SK-N-SH (cell line): Measurements from ENCODE around the gene DCXR. TPM values are rescaled to one million over a fixed set of nuclear protein-coding genes. Genes with fewer than 3 reads are reported as not detected.

Experiments used
- CTCF ChIA-PET: fragments of 300-600, 350-600 bp; formaldehyde crosslinking; extraction: SDS; loops from one replicate; lab custom pipeline; 2021; lab: Yijun Ruan, JAX
- POLR2A ChIA-PET: fragments of 350-600 bp; sonication (Branson Sonifier 250); formaldehyde crosslinking; extraction: SDS; loops from one replicate; lab custom pipeline; 2020; ENCODE audit warnings: antibody characterized with exemption, inconsistent platforms; lab: Yijun Ruan, JAX
- DNase-seq: peaks from one replicate; pipeline ENCODE4 v3.0.0; 2012
- H2AFZ ChIP-seq: fragments of 200-600 bp; sonication (generic); 2 replicates; pipeline ENCODE4 v1.8.1; 2016; ENCODE audit warnings: antibody characterized with exemption, mild to moderate bottlenecking, low read depth
- H3F3A ChIP-seq: fragments of 200-600 bp; sonication (generic); replicated peaks from 2 replicates; pipeline ENCODE3; 2016; ENCODE audit warnings: antibody characterized with exemption, mild to moderate bottlenecking; ENCODE audit not compliant: insufficient read depth
- H3K27ac ChIP-seq, 2 experiments: fragments of 200-500 bp in 1 of 2; fragments of 200-600 bp in 1 of 2; sonication (Bioruptor generic) in 1 of 2; sonication (generic), shearing (Covaris generic) in 1 of 2; 2 replicates each; pipeline versions ENCODE4 v1.5.1 to v1.6.1; 2014 to 2016; ENCODE audit warnings: low read depth in 2 of 2, inconsistent platforms in 1 of 2, low read length in 1 of 2, mild to moderate bottlenecking in 1 of 2, mixed read lengths in 1 of 2
- H3K27me3 ChIP-seq: fragments of 200-600 bp; sonication (generic), shearing (Covaris generic); 2 replicates; pipeline ENCODE4 v1.6.1; 2016; ENCODE audit warnings: mixed run types; ENCODE audit not compliant: insufficient read depth
- H3K36me3 ChIP-seq, 2 experiments: fragments of 200-500 bp in 1 of 2; fragments of 200-600 bp in 1 of 2; sonication (Bioruptor generic) in 1 of 2; sonication (generic) in 1 of 2; replicated peaks in 1 of 2; 2 replicates each; pipeline versions ENCODE3 to v1.5.1; 2014 to 2016; ENCODE audit warnings: low read length in 1 of 2, mild to moderate bottlenecking in 1 of 2; ENCODE audit not compliant: insufficient read depth in 2 of 2, control insufficient read depth in 1 of 2
- H3K4me1 ChIP-seq, 2 experiments: fragments of 200-500 bp in 1 of 2; fragments of 200-600 bp in 1 of 2; sonication (Bioruptor generic) in 1 of 2; sonication (generic), shearing (Covaris generic) in 1 of 2; 2 replicates each; pipeline versions ENCODE4 v1.5.1 to v1.6.1; 2014 to 2016; ENCODE audit warnings: low read depth in 1 of 2, low read length in 1 of 2, mixed run types in 1 of 2; ENCODE audit not compliant: insufficient read depth in 2 of 2, control insufficient read depth in 1 of 2
- H3K4me2 ChIP-seq: fragments of 200-600 bp; sonication (generic), shearing (Covaris generic); 2 replicates; pipeline ENCODE4 v1.6.1; 2017; ENCODE audit warnings: mixed run types
- H3K4me3 ChIP-seq, 2 experiments: fragments of 200-500 bp in 1 of 2; fragments of 200-600 bp in 1 of 2; sonication (Bioruptor generic) in 1 of 2; sonication (generic), shearing (Covaris generic) in 1 of 2; 2 replicates each; pipeline versions ENCODE4 v1.5.1 to v1.8.1; 2014 to 2016; ENCODE audit warnings: low read depth in 2 of 2, inconsistent platforms in 1 of 2, low read length in 1 of 2, mild to moderate bottlenecking in 1 of 2, mixed read lengths in 1 of 2, moderate library complexity in 1 of 2
- H3K79me2 ChIP-seq: fragments of 200-600 bp; sonication (generic); 2 replicates; pipeline ENCODE4 v1.8.1; 2017; ENCODE audit warnings: mild to moderate bottlenecking; ENCODE audit not compliant: insufficient read depth
- H3K9ac ChIP-seq: fragments of 200-600 bp; sonication (generic); 2 replicates; pipeline ENCODE4 v1.6.1; 2017; ENCODE audit warnings: mixed run types
- H3K9me2 ChIP-seq: fragments of 200-600 bp; sonication (generic); 2 replicates; pipeline ENCODE4 v1.6.1; 2017; ENCODE audit warnings: mixed run types
- H3K9me3 ChIP-seq: fragments of 200-600 bp; sonication (generic); 2 replicates; pipeline ENCODE4 v1.6.1; 2017; ENCODE audit warnings: mixed run types, mild to moderate bottlenecking, moderate library complexity
- H4K20me1 ChIP-seq: fragments of 200-600 bp; sonication (generic); 2 replicates; pipeline ENCODE4 v1.6.1; 2017; ENCODE audit warnings: mild to moderate bottlenecking, mixed run types; ENCODE audit not compliant: insufficient read depth
- ELF1 ChIP-seq: IDR thresholded peaks from 2 replicates; pipeline ENCODE4 v1.4.0; 2012
- EP300 ChIP-seq, 2 experiments: IDR thresholded peaks; 2 replicates each; pipeline versions ENCODE4 v1.4.0 to v1.6.1; 2012; ENCODE audit warnings: borderline replicate concordance in 1 of 2, low read depth in 1 of 2, low read length in 1 of 2
- EZH2phosphoT487 ChIP-seq: fragments of 200-600 bp; sonication (generic); IDR thresholded peaks from 2 replicates; pipeline ENCODE4 v1.6.1; 2017; ENCODE audit warnings: low read depth, mixed run types, mild to moderate bottlenecking, antibody characterized with exemption, moderate library complexity, borderline replicate concordance
- FOXM1 ChIP-seq: IDR thresholded peaks from 2 replicates; pipeline ENCODE4 v1.4.0; 2012; ENCODE audit warnings: low read depth, mild to moderate bottlenecking
- JUND ChIP-seq: IDR thresholded peaks from 2 replicates; pipeline ENCODE4 v1.4.0; 2012
- MEF2A ChIP-seq: IDR thresholded peaks from 2 replicates; pipeline ENCODE4 v1.4.0; 2012; ENCODE audit warnings: low read depth, borderline replicate concordance
- POLR2AphosphoS5 ChIP-seq: IDR thresholded peaks from 2 replicates; pipeline ENCODE4 v1.6.1; 2012; ENCODE audit warnings: low read depth, low read length
- RAD21 ChIP-seq: IDR thresholded peaks from 2 replicates; pipeline ENCODE4 v1.6.1; 2012; ENCODE audit warnings: mild to moderate bottlenecking, low read length
- RFX5 ChIP-seq: IDR thresholded peaks from 2 replicates; pipeline ENCODE4 v1.6.1; 2012; ENCODE audit warnings: mild to moderate bottlenecking, improper control_type of control experiment, low read length
- RXRA ChIP-seq: IDR thresholded peaks from 2 replicates; pipeline ENCODE4 v1.4.0; 2012; ENCODE audit warnings: low read depth, mild to moderate bottlenecking, borderline replicate concordance
- SIN3A ChIP-seq: IDR thresholded peaks from 2 replicates; pipeline ENCODE4 v1.6.1; 2012; ENCODE audit warnings: low read depth, mild to moderate bottlenecking, low read length, moderate library complexity, borderline replicate concordance
- SMC3 ChIP-seq: IDR thresholded peaks from 2 replicates; pipeline ENCODE4 v1.6.1; 2012; ENCODE audit warnings: low read depth, low read length, improper control_type of control experiment
- TAF1 ChIP-seq: IDR thresholded peaks from 2 replicates; pipeline ENCODE4 v1.6.1; 2012; ENCODE audit warnings: low read depth, mild to moderate bottlenecking, low read length, moderate library complexity, borderline replicate concordance
- TCF12 ChIP-seq: IDR thresholded peaks from 2 replicates; pipeline ENCODE4 v1.4.0; 2012
- WGBS: methylation state at CpG from one replicate; pipeline ENCODE4 v1.1.6; 2017; ENCODE audit warnings: low lambda C conversion rate; 5-methylcytosine and 5-hydroxymethylcytosine counted together
- polyA plus RNA-seq, 3 experiments: library from polyadenylated mRNA; depleted of rRNA; stranded (reverse); fragments of >200 nt; gene quantifications; 2 replicates each; pipeline ENCODE4 v1.2.3, GENCODE V29; 2012
- TF ChIP-seq, protein P1 (sequence below): fragments of 200-600 bp; sonication (generic); IDR thresholded peaks from 2 replicates; pipeline ENCODE4 v1.6.1; 2017; ENCODE audit warnings: antibody characterized with exemption, mild to moderate bottlenecking, moderate library complexity
- TF ChIP-seq, protein P2 (sequence below): fragments of 150-350 bp; IDR thresholded peaks from 2 replicates; pipeline ENCODE4 v1.6.1; 2016; ENCODE audit warnings: mild to moderate bottlenecking, low read depth, low read length
- TF ChIP-seq, protein P3 (sequence below): fragments of 150-350 bp; IDR thresholded peaks from 2 replicates; pipeline ENCODE4 v1.6.1; 2017; ENCODE audit warnings: antibody characterized with exemption, low read length, low read depth, borderline replicate concordance

DCXR gene
- polyA plus RNA-seq, 1 of the 3 experiments (the other 2 are of a cell fraction): 190 TPM

DNA sequence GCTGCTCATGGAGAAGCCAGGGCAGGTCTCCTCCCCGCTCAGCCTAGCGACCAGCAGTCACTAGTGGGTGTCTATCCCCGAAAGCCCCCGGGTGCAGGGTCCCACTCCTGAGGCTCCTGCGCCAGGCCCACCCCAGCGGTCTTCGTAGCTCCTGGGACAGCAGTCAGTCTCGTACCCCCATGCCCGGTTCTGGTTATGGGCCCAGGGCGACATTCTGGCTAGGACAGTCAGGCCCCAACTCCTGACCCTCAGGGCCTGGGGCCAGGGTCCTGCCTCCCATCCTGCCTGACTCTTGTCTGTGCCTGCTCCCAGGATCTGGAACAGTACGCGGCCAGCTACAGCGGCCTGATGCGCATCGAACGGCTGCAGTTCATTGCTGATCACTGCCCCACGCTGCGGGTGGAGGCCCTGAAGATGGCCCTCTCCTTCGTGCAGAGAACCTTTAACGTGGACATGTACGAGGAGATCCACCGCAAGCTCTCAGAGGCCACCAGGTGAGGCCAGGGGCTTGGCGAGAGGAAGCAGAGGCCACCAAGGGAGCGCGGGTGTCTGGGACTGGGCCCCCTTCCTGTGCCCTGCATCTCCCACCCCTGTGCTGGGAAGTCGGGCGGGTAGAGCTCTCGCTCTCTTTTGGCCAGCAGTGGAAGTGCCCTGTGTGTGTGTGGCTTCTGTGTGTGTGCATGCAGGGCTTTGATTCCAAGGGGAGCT is 16.2 kb upstream of the DCXR start:
- Histone ChIP-seq H4K20me1 (peaks cover 14% of the 10 kb centered on the region; the same call in 1 of the 2 replicates), H3K9me3 (no peaks in the 10 kb centered on the region), H3K27me3 (no peaks in the 10 kb centered on the region), H3K9ac (no peak overlapping the region), H3K9me2 (no peaks in the 10 kb centered on the region), H3K4me2 (peak overlapping the region; percentile 100; the same call in 1 of the 2 replicates), H3K4me3 (peak overlapping the region in 1 of 2 experiments; percentile 100; a peak in 3 of 4 replicates), H3K27ac (no peak overlapping the region), H2AFZ (no peak overlapping the region), H3F3A (peaks cover 19% of the 10 kb centered on the region), H3K36me3 (peaks cover 35 to 70% of the 10 kb centered on the region in 2 experiments), H3K4me1 (peaks cover 0 to 25% of the 10 kb centered on the region in 2 experiments; a peak in 2 of 4 replicates), H3K79me2 (peaks cover 49% of the 10 kb centered on the region)
- WGBS: 97% methylated on average over 28 of the region's 28 CpGs
- ChIA-PET CTCF (interaction anchor here (0.9 to 5.1 kb wide), 8 partner anchors 11 to 100 kb away, joined by 3 to 24 read pairs (median 3); no protein-coding TSS in a partner anchor), POLR2A (interaction anchor here (0.8 to 1.6 kb wide), 2 partner anchors 10 to 23 kb away, joined by 3 to 4 read pairs; no protein-coding TSS in a partner anchor)
- TF ChIP-seq RAD21 (no peak), EP300 (IDR thresholded peaks at IDR 0.05; ENCODE audit: borderline replicate concordance in 1 of 2, low read depth in 1 of 2, low read length in 1 of 2) (no peak), EZH2phosphoT487 (no peak), RXRA (no peak), POLR2AphosphoS5 (no peak), FOXM1 (no peak), TCF12 (no peak), MEF2A (no peak)
- TF ChIP-seq, protein P1, sequence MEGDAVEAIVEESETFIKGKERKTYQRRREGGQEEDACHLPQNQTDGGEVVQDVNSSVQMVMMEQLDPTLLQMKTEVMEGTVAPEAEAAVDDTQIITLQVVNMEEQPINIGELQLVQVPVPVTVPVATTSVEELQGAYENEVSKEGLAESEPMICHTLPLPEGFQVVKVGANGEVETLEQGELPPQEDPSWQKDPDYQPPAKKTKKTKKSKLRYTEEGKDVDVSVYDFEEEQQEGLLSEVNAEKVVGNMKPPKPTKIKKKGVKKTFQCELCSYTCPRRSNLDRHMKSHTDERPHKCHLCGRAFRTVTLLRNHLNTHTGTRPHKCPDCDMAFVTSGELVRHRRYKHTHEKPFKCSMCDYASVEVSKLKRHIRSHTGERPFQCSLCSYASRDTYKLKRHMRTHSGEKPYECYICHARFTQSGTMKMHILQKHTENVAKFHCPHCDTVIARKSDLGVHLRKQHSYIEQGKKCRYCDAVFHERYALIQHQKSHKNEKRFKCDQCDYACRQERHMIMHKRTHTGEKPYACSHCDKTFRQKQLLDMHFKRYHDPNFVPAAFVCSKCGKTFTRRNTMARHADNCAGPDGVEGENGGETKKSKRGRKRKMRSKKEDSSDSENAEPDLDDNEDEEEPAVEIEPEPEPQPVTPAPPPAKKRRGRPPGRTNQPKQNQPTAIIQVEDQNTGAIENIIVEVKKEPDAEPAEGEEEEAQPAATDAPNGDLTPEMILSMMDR: no peak
- no peak for DNase-seq

DNA sequence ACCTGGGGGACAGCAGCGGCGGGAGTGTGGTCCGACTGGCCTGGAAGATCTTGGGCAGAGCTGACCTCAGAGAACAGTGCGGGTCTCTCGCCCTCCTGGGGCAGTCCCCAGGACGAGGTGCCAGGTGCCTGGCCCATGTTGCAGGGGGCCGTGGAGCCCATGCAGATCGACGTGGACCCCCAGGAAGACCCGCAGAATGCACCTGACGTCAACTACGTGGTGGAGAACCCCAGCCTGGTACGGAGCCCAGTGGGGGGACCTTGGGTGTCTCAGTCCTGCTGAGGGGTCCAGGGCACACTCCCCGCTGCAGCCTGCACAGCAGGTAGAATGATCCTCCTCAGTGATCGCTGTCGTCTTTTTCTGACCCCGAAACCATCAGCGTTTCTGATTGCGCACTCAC is 15.6 kb upstream of the DCXR start:
- Histone ChIP-seq H3K79me2 (peaks cover 49% of the 10 kb centered on the region), H3K9me3 (no peaks in the 10 kb centered on the region), H4K20me1 (peaks cover 14% of the 10 kb centered on the region; the same call in 1 of the 2 replicates)
- DNase-seq: no peak
- no peak for TF ChIP-seq RFX5
- TF ChIP-seq, protein P2, sequence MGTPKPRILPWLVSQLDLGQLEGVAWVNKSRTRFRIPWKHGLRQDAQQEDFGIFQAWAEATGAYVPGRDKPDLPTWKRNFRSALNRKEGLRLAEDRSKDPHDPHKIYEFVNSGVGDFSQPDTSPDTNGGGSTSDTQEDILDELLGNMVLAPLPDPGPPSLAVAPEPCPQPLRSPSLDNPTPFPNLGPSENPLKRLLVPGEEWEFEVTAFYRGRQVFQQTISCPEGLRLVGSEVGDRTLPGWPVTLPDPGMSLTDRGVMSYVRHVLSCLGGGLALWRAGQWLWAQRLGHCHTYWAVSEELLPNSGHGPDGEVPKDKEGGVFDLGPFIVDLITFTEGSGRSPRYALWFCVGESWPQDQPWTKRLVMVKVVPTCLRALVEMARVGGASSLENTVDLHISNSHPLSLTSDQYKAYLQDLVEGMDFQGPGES: no peak
- TF ChIP-seq TAF1: no peak
- no peak for TF ChIP-seq SIN3A
- TF ChIP-seq, protein P1: no peak
- no peak for TF ChIP-seq SMC3
- no peak for TF ChIP-seq RAD21
- TF ChIP-seq, protein P3, sequence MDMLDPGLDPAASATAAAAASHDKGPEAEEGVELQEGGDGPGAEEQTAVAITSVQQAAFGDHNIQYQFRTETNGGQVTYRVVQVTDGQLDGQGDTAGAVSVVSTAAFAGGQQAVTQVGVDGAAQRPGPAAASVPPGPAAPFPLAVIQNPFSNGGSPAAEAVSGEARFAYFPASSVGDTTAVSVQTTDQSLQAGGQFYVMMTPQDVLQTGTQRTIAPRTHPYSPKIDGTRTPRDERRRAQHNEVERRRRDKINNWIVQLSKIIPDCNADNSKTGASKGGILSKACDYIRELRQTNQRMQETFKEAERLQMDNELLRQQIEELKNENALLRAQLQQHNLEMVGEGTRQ: no peak
- no peak for TF ChIP-seq ELF1
- TF ChIP-seq JUND: no peak
- TF ChIP-seq, all 33 proteins: peak for 0
- Histone ChIP-seq H3F3A (peaks cover 14% of the 10 kb centered on the region), H3K9ac (peak overlapping the region; percentile 95), H3K4me3 (peak overlapping the region; percentile 99 to 100; a peak in 3 of 4 replicates), H3K4me2 (peak overlapping the region; percentile 100), H3K36me3 (peaks cover 35 to 70% of the 10 kb centered on the region in 2 experiments), H3K27me3 (no peaks in the 10 kb centered on the region), H3K4me1 (peaks cover 0 to 25% of the 10 kb centered on the region in 2 experiments; a peak in 2 of 4 replicates), H3K9me2 (no peaks in the 10 kb centered on the region), H3K27ac (no peak overlapping the region), H2AFZ (no peak overlapping the region)
- CTCF ChIA-PET: interaction anchor here (1.1 to 5.1 kb wide), 5 partner anchors 11 to 103 kb away, joined by 3 to 24 read pairs (median 4); no protein-coding TSS in a partner anchor
- POLR2A ChIA-PET: interaction anchor here (0.8 kb wide), 1 partner anchor 23 kb away, joined by 3 read pairs; no protein-coding TSS in a partner anchor
- WGBS: 92% methylated on average over 13 of the region's 19 CpGs
